WERI-Rb-1 (cell line): ENCODE results near the gene COL27A1.

ENCODE experiments used
- DNase-seq: peaks from one replicate; pipeline ENCODE4 v3.0.0-alpha.2; 2020
- H3K27ac ChIP-seq: fragments of 250-450 bp; sonication (Bioruptor Pico); 2 replicates; pipeline ENCODE4 v1.5.1; 2020; ENCODE audit warnings: mild to moderate bottlenecking, moderate library complexity
- H3K27me3 ChIP-seq: fragments of 250-450 bp; sonication (Bioruptor Pico); 2 replicates; pipeline ENCODE4 v1.5.1; 2021; ENCODE audit warnings: mild to moderate bottlenecking, low read depth, moderate library complexity; ENCODE audit not compliant: insufficient read depth, severe bottlenecking
- H3K36me3 ChIP-seq: fragments of 250-450 bp; sonication (Bioruptor Pico); 2 replicates; pipeline ENCODE4 v1.5.1; 2020; ENCODE audit warnings: mild to moderate bottlenecking, moderate library complexity
- H3K4me3 ChIP-seq: 2 replicates; pipeline ENCODE4 v1.5.1; 2011; ENCODE audit warnings: low read depth, mild to moderate bottlenecking, control low read depth, low read length
- H3K9me3 ChIP-seq: fragments of 250-450 bp; sonication (Bioruptor Pico); 2 replicates; pipeline ENCODE4 v1.5.1; 2021; ENCODE audit warnings: mild to moderate bottlenecking, moderate library complexity; ENCODE audit not compliant: severe bottlenecking
- CTCF ChIP-seq: IDR thresholded peaks from 2 replicates; pipeline ENCODE4 v1.5.1; 2011; ENCODE audit warnings: low read depth, mild to moderate bottlenecking, control low read depth, inconsistent platforms, low read length

COL27A1 gene

GRCh38 chr9:114193090-114193489 is 37.8 kb downstream of the COL27A1 start:
- TF ChIP-seq CTCF, result no peak
- DNase-seq, result no peak
- H3K4me3 ChIP-seq, result no peak overlapping the region
- H3K9me3 ChIP-seq, result peaks cover 9% of the 10 kb centered on the region
- H3K36me3 ChIP-seq, result peaks cover 53% of the 10 kb centered on the region
- no peaks in the 10 kb centered on the region for H3K27me3 ChIP-seq
- H3K27ac ChIP-seq, result no peak overlapping the region

GRCh38 chr9:114196117-114196516 is 40.8 kb downstream of the COL27A1 start:
- Histone ChIP-seq H3K36me3 (peaks cover 57% of the 10 kb centered on the region), H3K4me3 (no peak overlapping the region), H3K27ac (peak overlapping the region; percentile 62), H3K27me3 (no peaks in the 10 kb centered on the region), H3K9me3 (no peaks in the 10 kb centered on the region)
- TF ChIP-seq CTCF, result no peak
- DNase-seq, result no peak

- no peak for TF ChIP-seq CTCF
- peak; percentile 88 for DNase-seq
- H3K36me3 ChIP-seq, result peaks cover 54% of the 10 kb centered on the region
- peak overlapping the region; percentile 69 for H3K27ac ChIP-seq
- no peak overlapping the region for H3K4me3 ChIP-seq
- no peaks in the 10 kb centered on the region for H3K27me3 ChIP-seq
- H3K9me3 ChIP-seq, result no peaks in the 10 kb centered on the region
These were observed 41.8 kb downstream of the COL27A1 start for GRCh38 chr9:114196979-114197622.

GRCh38 chr9:114198249-114199040 is 43.1 kb downstream of the COL27A1 start:
- no peak for DNase-seq
- no peak for TF ChIP-seq CTCF
- no peaks in the 10 kb centered on the region for H3K9me3 ChIP-seq
- H3K27me3 ChIP-seq, result no peaks in the 10 kb centered on the region
- H3K27ac ChIP-seq, result no peak overlapping the region
- no peak overlapping the region for H3K4me3 ChIP-seq
- H3K36me3 ChIP-seq, result peaks cover 61% of the 10 kb centered on the region

GRCh38 chr9:114200721-114201300 is 45.5 kb downstream of the COL27A1 start:
- Histone ChIP-seq H3K4me3 (no peak overlapping the region), H3K27me3 (no peaks in the 10 kb centered on the region), H3K27ac (no peak overlapping the region), H3K9me3 (no peaks in the 10 kb centered on the region), H3K36me3 (peaks cover 47% of the 10 kb centered on the region)
- DNase-seq, result no peak
- TF ChIP-seq CTCF, result no peak
